ENCODE measurements around the gene CFAP77. TPM values are rescaled to one million over a fixed set of nuclear protein-coding genes. Genes with fewer than 3 reads are reported as not detected.

CFAP77 gene
- total and polyA plus RNA-seq, 2 of the 13 experiments (the other 11 are each of a cell fraction or from before 2014, with no cell fraction given) = not detected

DNA sequence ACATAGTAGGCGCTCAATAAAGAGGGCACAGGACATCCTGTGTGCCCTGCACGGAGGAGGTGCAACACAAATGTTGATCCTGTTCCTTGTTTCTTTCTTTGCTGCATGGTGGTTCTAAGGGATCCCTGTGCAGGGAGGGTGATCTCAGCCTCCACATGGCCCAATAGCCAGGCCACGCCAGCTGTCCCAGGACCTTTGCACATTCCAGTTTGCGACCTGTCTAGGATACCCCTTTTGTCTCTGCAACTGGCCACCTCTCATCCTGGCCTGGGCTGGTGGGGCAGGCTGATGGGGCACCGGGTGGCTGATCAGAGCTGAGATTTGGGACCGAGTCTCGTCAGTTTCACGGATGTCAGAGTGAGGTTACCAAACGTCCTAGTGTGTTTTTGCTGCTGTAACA lies 79.5 kb downstream of the CFAP77 start:
- ChIA-PET POLR2A (no interaction called here), CTCF (ENCODE audit: low intra/inter-chr PET ratio, low total read pairs) (no interaction called here)
- H3K9me3 ChIP-seq (ENCODE audit: low read length) = no peaks in the 10 kb centered on the region
- 15% methylated on average over 5 of the region's 9 CpGs for WGBS (ENCODE audit: low lambda C conversion rate)
- TF ChIP-seq ARID2 (CRISPR knock-in tag; IDR thresholded peaks at IDR 0.05; ENCODE audit: borderline replicate concordance) = no peak
- TF ChIP-seq EP300 (IDR thresholded peaks at IDR 0.05; ENCODE audit: low read depth in 2 of 2, low read length in 2 of 2) = no peak
- no peak for TF ChIP-seq EP300 (CRISPR knock-in tag; IDR thresholded peaks at IDR 0.05; ENCODE audit: borderline replicate concordance)
- TF ChIP-seq KDM3A (CRISPR knock-in tag; IDR thresholded peaks at IDR 0.05; ENCODE audit: low read depth) = no peak
- TF ChIP-seq ZBTB1 (CRISPR knock-in tag; IDR thresholded peaks at IDR 0.05; ENCODE audit: borderline replicate concordance) = no peak
- TF ChIP-seq ZNF629 (CRISPR knock-in tag; conservative IDR thresholded peaks at IDR 0.05) = no peak
- TF ChIP-seq, protein P1, sequence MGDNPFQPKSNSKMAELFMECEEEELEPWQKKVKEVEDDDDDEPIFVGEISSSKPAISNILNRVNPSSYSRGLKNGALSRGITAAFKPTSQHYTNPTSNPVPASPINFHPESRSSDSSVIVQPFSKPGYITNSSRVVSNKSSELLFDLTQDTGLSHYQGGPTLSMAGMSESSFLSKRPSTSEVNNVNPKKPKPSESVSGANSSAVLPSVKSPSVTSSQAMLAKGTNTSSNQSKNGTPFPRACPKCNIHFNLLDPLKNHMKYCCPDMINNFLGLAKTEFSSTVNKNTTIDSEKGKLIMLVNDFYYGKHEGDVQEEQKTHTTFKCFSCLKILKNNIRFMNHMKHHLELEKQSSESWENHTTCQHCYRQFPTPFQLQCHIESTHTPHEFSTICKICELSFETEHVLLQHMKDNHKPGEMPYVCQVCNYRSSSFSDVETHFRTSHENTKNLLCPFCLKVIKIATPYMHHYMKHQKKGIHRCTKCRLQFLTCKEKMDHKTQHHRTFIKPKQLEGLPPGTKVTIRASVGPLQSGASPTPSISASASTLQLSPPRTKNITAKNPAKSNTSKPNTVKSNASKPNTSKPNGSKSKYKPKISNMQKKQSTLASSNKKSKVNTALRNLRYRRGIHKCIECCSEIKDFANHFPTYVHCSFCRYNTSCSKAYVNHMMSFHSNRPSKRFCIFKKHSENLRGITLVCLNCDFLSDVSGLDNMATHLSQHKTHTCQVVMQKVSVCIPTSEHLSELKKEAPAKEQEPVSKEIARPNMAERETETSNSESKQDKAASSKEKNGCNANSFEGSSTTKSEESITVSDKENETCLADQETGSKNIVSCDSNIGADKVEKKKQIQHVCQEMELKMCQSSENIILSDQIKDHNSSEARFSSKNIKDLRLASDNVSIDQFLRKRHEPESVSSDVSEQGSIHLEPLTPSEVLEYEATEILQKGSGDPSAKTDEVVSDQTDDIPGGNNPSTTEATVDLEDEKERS (CRISPR knock-in tag; IDR thresholded peaks at IDR 0.05) = no peak
- no peak for TF ChIP-seq ZNF44 (CRISPR knock-in tag; IDR thresholded peaks at IDR 0.05)
- TF ChIP-seq, protein P2, sequence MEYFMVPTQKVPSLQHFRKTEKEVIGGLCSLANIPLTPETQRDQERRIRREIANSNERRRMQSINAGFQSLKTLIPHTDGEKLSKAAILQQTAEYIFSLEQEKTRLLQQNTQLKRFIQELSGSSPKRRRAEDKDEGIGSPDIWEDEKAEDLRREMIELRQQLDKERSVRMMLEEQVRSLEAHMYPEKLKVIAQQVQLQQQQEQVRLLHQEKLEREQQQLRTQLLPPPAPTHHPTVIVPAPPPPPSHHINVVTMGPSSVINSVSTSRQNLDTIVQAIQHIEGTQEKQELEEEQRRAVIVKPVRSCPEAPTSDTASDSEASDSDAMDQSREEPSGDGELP (IDR thresholded peaks at IDR 0.05; ENCODE audit: borderline replicate concordance, low read depth) = no peak
- peaks cover 5 to 75% of the 10 kb centered on the region in 2 experiments; a peak in 4 of 5 replicates for H3K27me3 ChIP-seq (ENCODE audit: control insufficient read depth in 1 of 2, insufficient read depth in 2 of 2, low read length in 2 of 2)
- no peak overlapping the region for H3K27ac ChIP-seq (ENCODE audit: extremely low read length, insufficient read depth, low read length)
- no peaks in the 10 kb centered on the region for H3K4me1 ChIP-seq (ENCODE audit: insufficient read depth, low read length)
- ATAC-seq (no peak), FAIRE-seq (no peak), DNase-seq (ENCODE audit: low spot score) (no peak)
- intact Hi-C loops (cut with micrococcal nuclease; ENCODE audit: unreplicated experiment) = no loop called here
- no peak overlapping the region for H3K4me3 ChIP-seq (replicated peaks in 1 of 3; ENCODE audit: insufficient read depth in 1 of 3, low read depth in 2 of 3, low read length in 3 of 3)
- H3K9ac ChIP-seq (ENCODE audit: insufficient read depth, low read depth, low read length) = no peak overlapping the region
- H2AFZ ChIP-seq (ENCODE audit: low read length) = no peak overlapping the region
- no peak overlapping the region for H3K4me2 ChIP-seq (ENCODE audit: low read depth, low read length)
- in situ Hi-C loops (cut with HindIII; ENCODE audit: extremely low pct_ligation_motif_present, low pct_unique_long_range_greater_than_20kb) = no loop called here
- no peaks in the 10 kb centered on the region for H4K20me1 ChIP-seq (ENCODE audit: insufficient read depth, low read length)
- no TSS peak for BruUV-seq (replicated peaks)
- no peaks in the 10 kb centered on the region for H3K36me3 ChIP-seq (replicated peaks in 1 of 2; ENCODE audit: control insufficient read depth in 1 of 2, insufficient read depth in 2 of 2, low read length in 2 of 2)
- H3K79me2 ChIP-seq (ENCODE audit: insufficient read depth, low read length) = no peaks in the 10 kb centered on the region
